K562 (cell line): ENCODE results near the gene SHB.

Experiments
- CEBPB ChIP-seq: fragments of 450-650 bp; IDR thresholded peaks from 2 replicates; pipeline ENCODE4 v1.6.1; 2016; ENCODE audit warnings: missing genetic modification characterization, missing compliant biosample characterization
- FOXP1 ChIP-seq: sonication (generic); formaldehyde crosslinking; IDR thresholded peaks from 2 replicates; pipeline ENCODE4 v1.8.0; 2022; ENCODE audit warnings: mild to moderate bottlenecking, missing genetic modification reagents
- POLR2AphosphoS5 ChIP-seq: IDR thresholded peaks from 2 replicates; pipeline ENCODE4 v1.6.1; 2011; ENCODE audit warnings: mild to moderate bottlenecking, low read depth, low read length, moderate library complexity; ENCODE audit not compliant: control insufficient read depth, insufficient read depth
- RFX5 ChIP-seq: IDR thresholded peaks from 2 replicates; pipeline ENCODE4 v1.6.1; 2011; ENCODE audit warnings: low read depth, mild to moderate bottlenecking, improper control_type of control experiment, low read length
- SOX6 ChIP-seq: fragments of 450-650 bp; IDR thresholded peaks from 2 replicates; pipeline ENCODE4 v1.6.1; 2014; ENCODE audit warnings: mild to moderate bottlenecking
- TGIF2 ChIP-seq: sonication (generic); formaldehyde crosslinking; IDR thresholded peaks from 2 replicates; pipeline ENCODE4 v1.8.1; 2022; ENCODE audit warnings: mild to moderate bottlenecking, missing genetic modification reagents, moderate library complexity
- ZNF121 ChIP-seq: sonication (generic); formaldehyde crosslinking; conservative IDR thresholded peaks from 2 replicates; pipeline ENCODE4 v1.8.0; 2022; ENCODE audit warnings: missing genetic modification reagents
- TF ChIP-seq, protein P1 (sequence below), 2 experiments: fragments of 450-650 bp; IDR thresholded peaks; 2 replicates each; pipeline ENCODE4 v1.6.1; 2016

DNA sequence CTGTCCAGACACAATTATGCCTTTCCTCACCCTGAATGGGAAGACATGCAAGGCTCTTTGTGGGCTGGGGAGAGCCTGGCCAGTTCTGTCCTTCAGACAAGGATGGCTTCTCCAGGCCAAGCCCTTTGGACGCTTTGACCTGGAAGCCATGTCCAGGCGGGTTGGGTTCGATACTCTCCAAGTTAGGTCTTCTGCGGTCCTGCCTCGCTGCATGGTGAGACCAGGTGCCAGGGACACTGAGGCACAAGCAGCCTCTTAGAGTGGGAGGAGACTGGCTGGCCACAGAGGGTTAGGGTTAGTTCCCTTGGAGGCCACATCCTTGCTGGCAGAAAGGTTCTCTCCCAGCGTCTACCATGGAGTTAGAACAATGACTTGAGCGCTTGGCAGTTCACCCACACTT is 67.6 kb downstream of the SHB start:
- TF ChIP-seq CEBPB (tag) (no peak), SOX6 (no peak), TGIF2 (CRISPR knock-in tag) (no peak), POLR2AphosphoS5 (no peak), ZNF121 (CRISPR knock-in tag) (no peak), FOXP1 (CRISPR knock-in tag) (no peak), RFX5 (no peak)
- TF ChIP-seq, protein P1, sequence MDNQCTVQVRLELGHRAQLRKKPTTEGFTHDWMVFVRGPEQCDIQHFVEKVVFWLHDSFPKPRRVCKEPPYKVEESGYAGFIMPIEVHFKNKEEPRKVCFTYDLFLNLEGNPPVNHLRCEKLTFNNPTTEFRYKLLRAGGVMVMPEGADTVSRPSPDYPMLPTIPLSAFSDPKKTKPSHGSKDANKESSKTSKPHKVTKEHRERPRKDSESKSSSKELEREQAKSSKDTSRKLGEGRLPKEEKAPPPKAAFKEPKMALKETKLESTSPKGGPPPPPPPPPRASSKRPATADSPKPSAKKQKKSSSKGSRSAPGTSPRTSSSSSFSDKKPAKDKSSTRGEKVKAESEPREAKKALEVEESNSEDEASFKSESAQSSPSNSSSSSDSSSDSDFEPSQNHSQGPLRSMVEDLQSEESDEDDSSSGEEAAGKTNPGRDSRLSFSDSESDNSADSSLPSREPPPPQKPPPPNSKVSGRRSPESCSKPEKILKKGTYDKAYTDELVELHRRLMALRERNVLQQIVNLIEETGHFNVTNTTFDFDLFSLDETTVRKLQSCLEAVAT (IDR thresholded peaks at IDR 0.05), result no peak
